ENCODE results near the gene IQCF5. TPM values are rescaled to one million over a fixed set of nuclear protein-coding genes. Genes with fewer than 3 reads are reported as not detected.

The IQCF5 gene
- total RNA-seq, 1 experiment from 2014 or later, result not detected

- Mint-ChIP-seq H3K9me3 (peaks cover 0 to 3% of the 10 kb centered on the region in 2 experiments; a peak in 2 of 5 replicates), H3K27me3 (ENCODE audit: low read depth) (peaks cover 10% of the 10 kb centered on the region), H3K4me1 (peaks cover 43 to 47% of the 10 kb centered on the region in 2 experiments), H3K27ac (no peak overlapping the region), H3K36me3 (ENCODE audit: insufficient read depth in 1 of 3, low read depth in 3 of 3) (no peaks in the 10 kb centered on the region), H3K4me3 (no peak overlapping the region; a peak in 1 of 5 replicates)
- no peaks in the 10 kb centered on the region for H3K79me1 ChIP-seq (ENCODE audit: insufficient read depth, low read depth, low read length, poor library complexity, severe bottlenecking)
- no peak overlapping the region for H3K4ac ChIP-seq (ENCODE audit: low read depth, low read length)
- H3K9me3 ChIP-seq (ENCODE audit: control insufficient read depth, low read depth, low read length), result no peaks in the 10 kb centered on the region
- H3K23me2 ChIP-seq (ENCODE audit: insufficient read length, low read depth, low read length, poor library complexity, severe bottlenecking), result no peaks in the 10 kb centered on the region
- no peak overlapping the region for H4K8ac ChIP-seq (replicated peaks; ENCODE audit: insufficient read length, low read depth, low read length)
- H2BK120ac ChIP-seq (ENCODE audit: low read depth, low read length, poor library complexity, severe bottlenecking), result no peak overlapping the region
- no peaks in the 10 kb centered on the region for H3K27me3 ChIP-seq (ENCODE audit: insufficient read depth, low read length)
- H2BK5ac ChIP-seq (ENCODE audit: insufficient read length, low read length), result no peak overlapping the region
- H4K5ac ChIP-seq (ENCODE audit: insufficient read length, low read depth, low read length), result no peak overlapping the region
- no peak overlapping the region for H3K27ac ChIP-seq (ENCODE audit: insufficient read length, low read depth, low read length)
- H3K9ac ChIP-seq (ENCODE audit: extremely low read depth, insufficient read length, low read length), result no peak overlapping the region
- H2BK15ac ChIP-seq (ENCODE audit: low read depth, low read length), result no peak overlapping the region
- no peaks in the 10 kb centered on the region; the same call in 1 of the 2 replicates for H3K4me1 ChIP-seq (ENCODE audit: insufficient read depth, low read length)
- no peaks in the 10 kb centered on the region for H3K79me2 ChIP-seq (ENCODE audit: insufficient read depth, low read length)
- no peak overlapping the region for H3K56ac ChIP-seq (ENCODE audit: insufficient read length, low read depth, low read length)
- no peak overlapping the region for H2AK5ac ChIP-seq (ENCODE audit: insufficient read length, low read length)
- H4K91ac ChIP-seq (ENCODE audit: insufficient read length, low read depth, low read length), result no peak overlapping the region
- no peak overlapping the region for H3K14ac ChIP-seq (ENCODE audit: insufficient read depth, low read length)
- no peak overlapping the region for H3K23ac ChIP-seq (ENCODE audit: insufficient read length, low read depth, low read length)
- H2BK20ac ChIP-seq (ENCODE audit: low read depth, low read length, poor library complexity, severe bottlenecking), result no peak overlapping the region
- DNase-seq, result no peak
- H3T11ph ChIP-seq (ENCODE audit: low read length), result no peak overlapping the region
- H2AFZ ChIP-seq (ENCODE audit: low read length), result no peak overlapping the region
- H4K20me1 ChIP-seq (ENCODE audit: control insufficient read depth, insufficient read depth, insufficient read length), result no peaks in the 10 kb centered on the region
- no peak overlapping the region for H3K4me2 ChIP-seq (ENCODE audit: insufficient read depth, insufficient read length, low read length)
- TF ChIP-seq CTCF (conservative IDR thresholded peaks at IDR 0.05), result no peak
- no peak overlapping the region for H2BK12ac ChIP-seq (ENCODE audit: insufficient read length, low read depth, low read length)
- 100% methylated on average over 4 of the region's 10 CpGs for WGBS (ENCODE audit: extremely low coverage, insufficient read length, low lambda C conversion rate)
- no peak overlapping the region for H3K18ac ChIP-seq (ENCODE audit: insufficient read length, low read depth, low read length)
These were observed 21.4 kb upstream of the IQCF5 start for GRCh38 chr3:51896607-51897305.

Measured in H9 (cell line).